Measurements from ENCODE around the gene SPIC. TPM values are rescaled to one million over a fixed set of nuclear protein-coding genes. Genes with fewer than 3 reads are reported as not detected.

The SPIC gene
- polyA plus RNA-seq, 1 donor from 2014 or later = not detected

GRCh38 chr12:101521136-101521535 lies 46.0 kb downstream of the SPIC start:
- Histone ChIP-seq H3K36me3 (ENCODE audit: insufficient read depth, low read length) (no peaks in the 10 kb centered on the region), H3F3A (ENCODE audit: insufficient read depth, low read length, poor library complexity, severe bottlenecking) (no peaks in the 10 kb centered on the region), H3K4me3 (ENCODE audit: low read length) (no peak overlapping the region), H3K9me2 (ENCODE audit: insufficient read depth, low read length) (no peaks in the 10 kb centered on the region), H3K27ac (ENCODE audit: low read length) (no peak overlapping the region), H3K27me3 (ENCODE audit: insufficient read depth, low read depth, low read length) (no peaks in the 10 kb centered on the region), H4K20me1 (ENCODE audit: insufficient read depth) (no peaks in the 10 kb centered on the region), H3K79me2 (replicated peaks; ENCODE audit: insufficient read depth, low read length) (no peaks in the 10 kb centered on the region), H2AFZ (ENCODE audit: low read depth, low read length) (no peak overlapping the region), H3K4me2 (ENCODE audit: low read length) (no peak overlapping the region), H3K9me3 (ENCODE audit: low read length) (no peaks in the 10 kb centered on the region), H3K9ac (ENCODE audit: low read length) (no peak overlapping the region)
- TF ChIP-seq CTCF (IDR thresholded peaks at IDR 0.05; ENCODE audit: poor library complexity, severe bottlenecking) (no peak), EP300 (conservative IDR thresholded peaks at IDR 0.05; ENCODE audit: poor library complexity, severe bottlenecking) (no peak), MXI1 (conservative IDR thresholded peaks at IDR 0.05; ENCODE audit: poor library complexity, severe bottlenecking) (no peak), REST (IDR thresholded peaks at IDR 0.05; ENCODE audit: borderline replicate concordance) (no peak), EZH2 (IDR thresholded peaks at IDR 0.05; ENCODE audit: borderline replicate concordance, insufficient read depth, low read length, poor library complexity, severe bottlenecking) (no peak), TAF1 (IDR thresholded peaks at IDR 0.05; ENCODE audit: low read depth) (no peak), POLR2AphosphoS5 (IDR thresholded peaks at IDR 0.05) (no peak)

- Histone ChIP-seq H3K4me2 (ENCODE audit: low read length) (no peak overlapping the region), H3F3A (ENCODE audit: insufficient read depth, low read length, poor library complexity, severe bottlenecking) (no peaks in the 10 kb centered on the region), H3K4me3 (ENCODE audit: low read length) (no peak overlapping the region), H3K27ac (ENCODE audit: low read length) (no peak overlapping the region), H3K9me2 (ENCODE audit: insufficient read depth, low read length) (no peaks in the 10 kb centered on the region), H2AFZ (ENCODE audit: low read depth, low read length) (no peak overlapping the region), H4K20me1 (ENCODE audit: insufficient read depth) (no peaks in the 10 kb centered on the region), H3K9me3 (ENCODE audit: low read length) (no peaks in the 10 kb centered on the region), H3K27me3 (ENCODE audit: insufficient read depth, low read depth, low read length) (no peaks in the 10 kb centered on the region), H3K79me2 (replicated peaks; ENCODE audit: insufficient read depth, low read length) (no peaks in the 10 kb centered on the region), H3K36me3 (ENCODE audit: insufficient read depth, low read length) (no peaks in the 10 kb centered on the region), H3K9ac (ENCODE audit: low read length) (no peak overlapping the region)
- no peak for TF ChIP-seq CTCF (IDR thresholded peaks at IDR 0.05; ENCODE audit: poor library complexity, severe bottlenecking)
- no peak for TF ChIP-seq POLR2AphosphoS5 (IDR thresholded peaks at IDR 0.05)
- no peak for TF ChIP-seq TAF1 (IDR thresholded peaks at IDR 0.05; ENCODE audit: low read depth)
- no peak for TF ChIP-seq RAD21 (conservative IDR thresholded peaks at IDR 0.05)
- no peak for TF ChIP-seq EP300 (conservative IDR thresholded peaks at IDR 0.05; ENCODE audit: poor library complexity, severe bottlenecking)
- TF ChIP-seq SMC3 (conservative IDR thresholded peaks at IDR 0.05; ENCODE audit: poor library complexity) = no peak
- TF ChIP-seq MXI1 (conservative IDR thresholded peaks at IDR 0.05; ENCODE audit: poor library complexity, severe bottlenecking) = no peak
- TF ChIP-seq REST (IDR thresholded peaks at IDR 0.05; ENCODE audit: borderline replicate concordance) = no peak
- no peak for TF ChIP-seq EZH2 (IDR thresholded peaks at IDR 0.05; ENCODE audit: borderline replicate concordance, insufficient read depth, low read length, poor library complexity, severe bottlenecking)
These were observed 52.5 kb downstream of the SPIC start for GRCh38 chr12:101527682-101528081.
